Fibroblast of the aortic adventitia (primary cell): Measurements from ENCODE around the gene GRIK2. TPM values are rescaled to one million over a fixed set of nuclear protein-coding genes. Genes with fewer than 3 reads are reported as not detected.

Experiments
- DNase-seq: peaks from one replicate; pipeline ENCODE4 v3.0.0-alpha.2; 2010; ENCODE audit warnings: low read depth
- H3K4me3 ChIP-seq: 2 replicates; pipeline ENCODE4 v1.5.1; 2011; ENCODE audit warnings: low read depth, mild to moderate bottlenecking, control low read depth, low read length, moderate library complexity
- total RNA-seq: library from RNA; depleted of rRNA; stranded (reverse); fragments of >200 nt; gene quantifications from 2 replicates; pipeline ENCODE4 v1.2.3, GENCODE V29; 2012; ENCODE audit warnings: low replicate concordance
- TF ChIP-seq, protein P1 (sequence below): IDR thresholded peaks from 2 replicates; pipeline ENCODE4 v1.5.1; 2011; ENCODE audit warnings: mild to moderate bottlenecking, low read length, control low read depth, inconsistent platforms; ENCODE audit not compliant: insufficient read depth

GRIK2 gene
- total RNA-seq, 1 donor = 8.9 TPM

DNA sequence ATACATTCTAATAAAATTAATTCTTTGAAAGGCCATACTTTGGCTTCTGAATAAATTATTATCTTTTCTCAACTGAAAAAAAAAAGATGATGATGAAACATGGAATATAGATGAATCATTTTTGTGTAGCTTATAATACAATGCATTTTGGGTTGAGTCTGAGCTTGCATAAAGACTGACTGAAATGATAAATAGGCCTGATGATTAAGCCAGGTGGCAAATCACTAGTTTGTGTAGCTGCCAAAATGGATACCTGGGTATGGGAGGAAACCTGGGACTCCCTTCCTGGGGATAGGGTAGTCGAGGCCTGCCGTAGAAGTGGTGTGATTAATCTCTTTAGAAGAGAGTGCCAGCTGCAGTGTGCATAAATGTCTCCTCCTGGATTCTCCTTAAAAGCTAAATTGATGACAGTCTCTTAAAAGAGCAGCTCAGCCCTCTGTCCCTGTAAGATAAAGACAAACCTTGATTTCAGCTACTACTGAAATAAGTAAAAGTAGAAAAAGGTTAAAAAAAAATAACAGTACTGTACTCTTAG, 275.1 kb downstream of the GRIK2 start:
- DNase-seq = peak; percentile 34
- TF ChIP-seq, protein P1, sequence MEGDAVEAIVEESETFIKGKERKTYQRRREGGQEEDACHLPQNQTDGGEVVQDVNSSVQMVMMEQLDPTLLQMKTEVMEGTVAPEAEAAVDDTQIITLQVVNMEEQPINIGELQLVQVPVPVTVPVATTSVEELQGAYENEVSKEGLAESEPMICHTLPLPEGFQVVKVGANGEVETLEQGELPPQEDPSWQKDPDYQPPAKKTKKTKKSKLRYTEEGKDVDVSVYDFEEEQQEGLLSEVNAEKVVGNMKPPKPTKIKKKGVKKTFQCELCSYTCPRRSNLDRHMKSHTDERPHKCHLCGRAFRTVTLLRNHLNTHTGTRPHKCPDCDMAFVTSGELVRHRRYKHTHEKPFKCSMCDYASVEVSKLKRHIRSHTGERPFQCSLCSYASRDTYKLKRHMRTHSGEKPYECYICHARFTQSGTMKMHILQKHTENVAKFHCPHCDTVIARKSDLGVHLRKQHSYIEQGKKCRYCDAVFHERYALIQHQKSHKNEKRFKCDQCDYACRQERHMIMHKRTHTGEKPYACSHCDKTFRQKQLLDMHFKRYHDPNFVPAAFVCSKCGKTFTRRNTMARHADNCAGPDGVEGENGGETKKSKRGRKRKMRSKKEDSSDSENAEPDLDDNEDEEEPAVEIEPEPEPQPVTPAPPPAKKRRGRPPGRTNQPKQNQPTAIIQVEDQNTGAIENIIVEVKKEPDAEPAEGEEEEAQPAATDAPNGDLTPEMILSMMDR = no peak
- no peak overlapping the region for H3K4me3 ChIP-seq

DNA sequence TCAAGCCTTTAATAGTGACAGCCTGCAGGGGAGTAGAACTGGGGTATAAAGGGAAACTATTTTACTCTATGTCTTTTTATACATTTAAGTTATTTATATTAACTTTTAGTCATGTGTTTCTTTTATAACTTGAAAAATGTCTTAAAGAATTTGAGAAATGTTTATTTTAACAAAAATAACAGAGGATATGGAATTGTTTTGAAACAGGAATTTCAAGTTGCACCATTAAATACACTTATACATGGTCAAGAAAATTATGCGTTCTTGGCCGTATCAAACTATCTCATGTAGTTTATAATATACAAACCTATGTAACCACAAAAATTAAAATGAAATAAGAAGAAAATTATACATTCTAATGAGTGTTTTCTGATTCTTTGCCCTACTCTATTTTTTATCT, 282.7 kb downstream of the GRIK2 start:
- DNase-seq = no peak
- TF ChIP-seq, protein P1 = no peak

DNA sequence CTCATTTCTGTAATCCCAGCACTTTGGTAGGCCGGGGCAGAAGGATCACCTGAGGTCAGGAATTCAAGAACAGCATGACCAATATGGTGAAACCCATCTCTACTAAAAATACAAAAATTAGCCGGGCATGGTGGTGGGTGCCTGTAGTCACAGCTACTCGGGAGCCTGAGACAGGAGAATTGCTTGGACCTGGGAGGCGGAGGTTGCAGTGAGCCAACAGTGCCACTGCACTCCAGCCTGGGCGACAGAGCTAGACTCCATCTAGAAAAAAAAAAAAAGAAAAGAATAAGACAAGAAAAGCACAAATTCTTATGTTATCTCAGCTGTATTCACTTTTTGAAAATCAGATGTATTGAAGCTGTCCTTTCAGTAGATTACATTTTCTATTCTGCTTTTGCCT, 289.4 kb downstream of the GRIK2 start:
- H3K4me3 ChIP-seq = no peak overlapping the region
- DNase-seq = no peak
- TF ChIP-seq, protein P1 = no peak

More for the DNA sequence above, 282.7 kb downstream of the GRIK2 start:
- no peak overlapping the region for H3K4me3 ChIP-seq

DNA sequence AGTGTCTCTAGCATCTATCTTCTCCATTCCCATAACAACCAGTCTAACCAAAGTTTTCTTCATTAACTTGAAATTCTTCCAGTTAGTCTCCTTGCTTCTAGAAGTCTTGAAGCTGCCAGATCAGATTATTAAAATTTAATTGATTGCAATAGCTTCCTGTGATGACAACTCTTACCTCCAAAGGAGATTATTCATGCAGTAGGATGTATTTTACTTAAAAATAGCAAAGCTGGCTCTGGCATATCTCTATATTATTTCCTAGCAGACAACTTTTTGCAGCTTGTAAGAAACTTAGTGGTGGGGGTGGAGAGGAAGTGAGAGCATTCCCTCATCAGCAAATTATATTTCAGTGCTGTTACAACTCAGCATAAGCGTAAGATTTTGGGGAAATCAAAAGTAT, 290.4 kb downstream of the GRIK2 start:
- DNase-seq = peak; percentile 21

DNA sequence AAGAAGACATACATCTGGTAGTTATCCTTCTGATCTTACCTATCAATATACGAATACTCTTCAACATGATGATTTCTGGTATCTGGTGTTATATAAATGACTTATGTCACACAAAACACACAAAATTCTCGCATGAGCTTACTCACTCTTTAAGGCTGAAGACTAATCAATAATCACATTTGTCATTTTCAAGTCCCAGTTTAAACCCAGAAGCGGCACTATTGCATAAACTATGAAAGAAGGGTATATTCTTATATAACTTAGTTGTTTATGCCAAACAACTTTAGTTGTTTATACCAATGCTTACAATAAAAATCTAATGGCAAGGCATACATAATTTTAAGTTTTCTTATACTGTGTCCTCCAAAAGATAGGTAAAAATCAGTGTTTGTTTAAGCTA, 293.1 kb downstream of the GRIK2 start:
- H3K4me3 ChIP-seq = no peak overlapping the region
- TF ChIP-seq, protein P1 = no peak
- DNase-seq = no peak

More for the DNA sequence above, 290.4 kb downstream of the GRIK2 start:
- TF ChIP-seq, protein P1 = no peak
- no peak overlapping the region for H3K4me3 ChIP-seq

DNA sequence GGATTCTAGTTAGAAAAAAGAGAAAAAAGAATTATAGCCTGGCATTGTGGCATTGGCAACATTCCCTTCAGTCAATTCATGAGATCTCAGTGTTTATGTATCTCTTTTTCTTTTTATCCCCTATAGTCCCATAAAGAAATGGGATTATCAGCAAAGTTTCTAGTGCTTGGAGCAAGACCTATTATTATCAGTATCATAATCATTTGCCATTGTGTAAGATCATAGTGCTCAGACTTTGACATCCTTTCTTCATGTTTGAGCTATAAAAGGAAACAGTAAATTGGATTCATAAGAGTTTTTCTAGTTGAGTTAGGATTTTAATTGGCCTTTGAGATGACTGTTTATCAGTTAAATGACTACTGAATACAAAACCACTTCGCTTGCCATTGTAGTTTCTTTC, 295.6 kb downstream of the GRIK2 start:
- TF ChIP-seq, protein P1 = no peak
- no peak overlapping the region for H3K4me3 ChIP-seq
- no peak for DNase-seq

DNA sequence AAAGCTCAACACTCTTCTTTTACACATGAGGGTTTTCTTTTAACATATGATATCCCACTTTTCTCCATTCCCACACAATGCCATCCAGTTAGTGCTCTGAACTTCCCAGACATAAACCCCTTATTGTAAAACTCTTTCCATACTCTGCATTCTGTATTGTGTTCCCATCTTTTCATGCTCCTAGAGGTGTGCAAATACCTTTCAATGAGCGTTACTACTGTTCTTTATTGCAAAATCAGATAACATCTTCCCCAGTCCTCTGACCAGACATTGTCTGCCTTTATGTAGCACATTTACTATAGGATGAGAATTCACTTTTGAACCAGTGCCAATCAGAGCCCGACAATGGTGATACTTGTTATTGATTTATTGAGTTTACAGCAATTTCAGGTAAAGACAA, 296.2 kb downstream of the GRIK2 start:
- DNase-seq = no peak
- TF ChIP-seq, protein P1 = no peak
- no peak overlapping the region for H3K4me3 ChIP-seq
